NCI-H2196 treated with DMSO at 0.1 percent for 48 hours (cell line): ENCODE results near the gene NOX5.
A peak's percentile ranks its signal among the peaks of the same experiment; 100 is the strongest.

ENCODE experiments used
- DNase-seq: peaks from one replicate; lab custom pipeline; 2025; ENCODE audit not compliant: unreplicated experiment; lab: John Stamatoyannopoulos, UW

The NOX5 gene

GRCh38 chr15:69080295-69081248 is 66.1 kb downstream of the NOX5 start:
- peak; percentile 26 for DNase-seq

GRCh38 chr15:69081310-69082004 is 67.0 kb downstream of the NOX5 start:
- DNase-seq = no peak

GRCh38 chr15:69082021-69082502 is 67.6 kb downstream of the NOX5 start:
- DNase-seq = no peak

- DNase-seq = no peak
Measured at GRCh38 chr15:69082554-69082953, 68.1 kb downstream of the NOX5 start.

- DNase-seq = no peak
Measured at GRCh38 chr15:69084404-69085030, 70.0 kb downstream of the NOX5 start.

GRCh38 chr15:69085325-69086081 is 71.0 kb downstream of the NOX5 start:
- no peak for DNase-seq

- no peak for DNase-seq
Measured at GRCh38 chr15:69086427-69087204, 72.1 kb downstream of the NOX5 start.

- DNase-seq = no peak
Measured at GRCh38 chr15:69087366-69087976, 73.0 kb downstream of the NOX5 start.

- no peak for DNase-seq
Measured at GRCh38 chr15:69088300-69088965, 73.9 kb downstream of the NOX5 start.

- no peak for DNase-seq
Measured at GRCh38 chr15:69089258-69089657, 74.8 kb downstream of the NOX5 start.

GRCh38 chr15:69090197-69090948 is 75.9 kb downstream of the NOX5 start:
- no peak for DNase-seq

GRCh38 chr15:69091654-69092053 is 77.2 kb downstream of the NOX5 start:
- DNase-seq = no peak

GRCh38 chr15:69092159-69092558 is 77.7 kb downstream of the NOX5 start:
- DNase-seq = no peak

GRCh38 chr15:69093127-69093526 is 78.6 kb downstream of the NOX5 start:
- DNase-seq = no peak

GRCh38 chr15:69093614-69094013 is 79.1 kb downstream of the NOX5 start:
- DNase-seq = no peak

GRCh38 chr15:69094124-69094921 is 79.8 kb downstream of the NOX5 start:
- DNase-seq = no peak

- DNase-seq = no peak
Measured at GRCh38 chr15:69095274-69095673, 80.8 kb downstream of the NOX5 start.

- no peak for DNase-seq
Measured at GRCh38 chr15:69096196-69096595, 81.7 kb downstream of the NOX5 start.
